OCI-LY1 (cell line): ENCODE data around the gene NR4A1.
A peak's percentile ranks its signal among the peaks of the same experiment; 100 is the strongest.

Source experiments
- H2AFZ ChIP-seq: fragments of 200-600 bp; sonication (generic), shearing (Covaris generic); 2 replicates; pipeline ENCODE4 v1.6.0; 2014; ENCODE audit warnings: antibody characterized with exemption, mild to moderate bottlenecking, low read length
- H3F3A ChIP-seq: fragments of 200-600 bp; sonication (generic), shearing (Covaris generic); 2 replicates; pipeline ENCODE4 v1.6.0; 2014; ENCODE audit warnings: mild to moderate bottlenecking, antibody characterized with exemption, low read length, moderate library complexity; ENCODE audit not compliant: insufficient read depth
- H3K27ac ChIP-seq: fragments of 200-600 bp; sonication (generic); 2 replicates; pipeline ENCODE4 v1.5.1; 2014; ENCODE audit warnings: low read length, mixed run types, mild to moderate bottlenecking, low read depth; ENCODE audit not compliant: poor library complexity, severe bottlenecking
- H3K27me3 ChIP-seq: fragments of 200-600 bp; sonication (generic); 2 replicates; pipeline ENCODE4 v1.6.0; 2014; ENCODE audit warnings: antibody characterized with exemption, mild to moderate bottlenecking, low read length, moderate library complexity; ENCODE audit not compliant: insufficient read depth
- H3K36me3 ChIP-seq: fragments of 200-600 bp; sonication (generic); 2 replicates; pipeline ENCODE4 v1.6.1; 2014; ENCODE audit warnings: mild to moderate bottlenecking, antibody characterized with exemption, low read length, moderate library complexity, mixed read lengths; ENCODE audit not compliant: insufficient read depth
- H3K4me1 ChIP-seq: fragments of 200-600 bp; sonication (generic); 2 replicates; pipeline ENCODE4 v1.5.1; 2014; ENCODE audit warnings: mild to moderate bottlenecking, low read length, moderate library complexity; ENCODE audit not compliant: insufficient read depth, severe bottlenecking
- H3K4me2 ChIP-seq: fragments of 200-600 bp; sonication (generic), shearing (Covaris generic); 2 replicates; pipeline ENCODE4 v1.6.1; 2014; ENCODE audit warnings: low read length
- H3K4me3 ChIP-seq: fragments of 200-600 bp; sonication (generic); 2 replicates; pipeline ENCODE4 v1.5.1; 2014; ENCODE audit warnings: low read length, low read depth, mild to moderate bottlenecking, mixed read lengths; ENCODE audit not compliant: poor library complexity, severe bottlenecking
- H3K79me2 ChIP-seq: fragments of 200-600 bp; shearing (Covaris generic); 2 replicates; pipeline ENCODE4 v1.6.1; 2016; ENCODE audit warnings: mixed run types, low read length, mixed read lengths; ENCODE audit not compliant: insufficient read depth
- H3K9ac ChIP-seq: fragments of 200-600 bp; sonication (generic), shearing (Covaris generic); 2 replicates; pipeline ENCODE4 v1.6.1; 2014; ENCODE audit warnings: mild to moderate bottlenecking, low read length, mixed read lengths
- H3K9me2 ChIP-seq: fragments of 200-600 bp; sonication (generic), shearing (Covaris generic); 2 replicates; pipeline ENCODE4 v1.6.1; 2014; ENCODE audit warnings: low read depth, mild to moderate bottlenecking, low read length, mixed read lengths
- H3K9me3 ChIP-seq: fragments of 200-600 bp; shearing (Covaris generic); 2 replicates; pipeline ENCODE4 v1.6.1; 2014; ENCODE audit warnings: low read length, mixed read lengths
- H4K20me1 ChIP-seq: fragments of 200-600 bp; sonication (generic), shearing (Covaris generic); 2 replicates; pipeline ENCODE4 v1.6.0; 2016; ENCODE audit warnings: mild to moderate bottlenecking, low read length; ENCODE audit not compliant: insufficient read depth
- CTCF ChIP-seq: fragments of 200-600 bp; sonication (generic), shearing (Covaris generic); IDR thresholded peaks from 2 replicates; pipeline ENCODE4 v1.5.1; 2017; ENCODE audit warnings: mild to moderate bottlenecking, antibody characterized with exemption, low read length, moderate library complexity, mixed read lengths
- EZH2 ChIP-seq: fragments of 200-600 bp; sonication (generic), shearing (Covaris generic); IDR thresholded peaks from 2 replicates; pipeline ENCODE4 v1.8.0; 2017; ENCODE audit warnings: borderline replicate concordance, mixed run types, mild to moderate bottlenecking, antibody characterized with exemption, low read length, moderate library complexity, mixed read lengths

The NR4A1 gene

GRCh38 chr12:52006726-52007157, 44.5 kb upstream of the NR4A1 start, which contains the start of gene TAMALIN:
TAMALIN (plus strand) TSS chr12:52006946; CDS start chr12:52007020, 74 bp downstream.
- Histone ChIP-seq H3K27me3 (no peaks in the 10 kb centered on the region; the same call in 1 of the 2 replicates), H3K4me1 (peaks cover 12% of the 10 kb centered on the region), H3K4me3 (peak within 1 kb of the TSS; percentile 55), H3K27ac (no peak within 1 kb of the TSS), H3K4me2 (peak within 1 kb of the TSS; percentile 63), H3K9me3 (no peaks in the 10 kb centered on the region), H3K9ac (no peak within 1 kb of the TSS; the same call in 1 of the 2 replicates), H3K9me2 (no peaks in the 10 kb centered on the region), H4K20me1 (no peaks in the 10 kb centered on the region), H2AFZ (no peak within 1 kb of the TSS), H3K79me2 (no peaks in the 10 kb centered on the region), H3F3A (no peaks in the 10 kb centered on the region), H3K36me3 (no peaks in the 10 kb centered on the region)
- TF ChIP-seq CTCF = no peak
- TF ChIP-seq EZH2 = no peak

GRCh38 chr12:52007158-52007921, 43.9 kb upstream of the NR4A1 start:
- H2AFZ ChIP-seq = no peak overlapping the region
- no peaks in the 10 kb centered on the region for H3K9me3 ChIP-seq
- no peaks in the 10 kb centered on the region for H3F3A ChIP-seq
- peak overlapping the region; percentile 63 for H3K4me2 ChIP-seq
- H3K27me3 ChIP-seq = peaks cover under 1% of the 10 kb centered on the region; the same call in 1 of the 2 replicates
- H3K36me3 ChIP-seq = no peaks in the 10 kb centered on the region
- H3K4me3 ChIP-seq = peak overlapping the region; percentile 55
- no peak overlapping the region; the same call in 1 of the 2 replicates for H3K9ac ChIP-seq
- no peaks in the 10 kb centered on the region for H3K79me2 ChIP-seq
- H3K27ac ChIP-seq = no peak overlapping the region
- peaks cover 12% of the 10 kb centered on the region for H3K4me1 ChIP-seq
- H3K9me2 ChIP-seq = no peaks in the 10 kb centered on the region
- TF ChIP-seq EZH2 (0 out of 2 replicates have a peak, but pooled peaks have one; percentile 70), CTCF (no peak)
- no peaks in the 10 kb centered on the region for H4K20me1 ChIP-seq

- no peaks in the 10 kb centered on the region for H3K9me2 ChIP-seq
- no peaks in the 10 kb centered on the region for H3K79me2 ChIP-seq
- H3K4me2 ChIP-seq = no peak overlapping the region
- TF ChIP-seq EZH2 (no peak), CTCF (no peak)
- no peak overlapping the region for H2AFZ ChIP-seq
- no peaks in the 10 kb centered on the region for H3F3A ChIP-seq
- H3K27ac ChIP-seq = no peak overlapping the region
- peaks cover 4% of the 10 kb centered on the region; the same call in 1 of the 2 replicates for H3K27me3 ChIP-seq
- no peaks in the 10 kb centered on the region for H4K20me1 ChIP-seq
- no peaks in the 10 kb centered on the region for H3K36me3 ChIP-seq
- no peaks in the 10 kb centered on the region for H3K9me3 ChIP-seq
- no peak overlapping the region for H3K9ac ChIP-seq
- H3K4me1 ChIP-seq = peaks cover 12% of the 10 kb centered on the region
- H3K4me3 ChIP-seq = no peak overlapping the region
Observed at GRCh38 chr12:52007982-52008510, 43.2 kb upstream of the NR4A1 start.
